Eye (tissue), 1 donor: ENCODE data around the gene MLXIPL.
"Not testable (repeated sequence)": the region's sequence is repeated elsewhere in the genome, so short reads cannot be mapped to it uniquely, and the experiment has no call there.

ENCODE experiments used
- DNase-seq: peaks from one replicate; pipeline ENCODE4 v3.0.0-alpha.2; 2015

MLXIPL gene

GRCh38 chr7:73612598-73613269 lies 11.6 kb downstream of the MLXIPL start:
- no peak for DNase-seq

GRCh38 chr7:73611017-73611555 lies 13.2 kb downstream of the MLXIPL start:
- no peak for DNase-seq

GRCh38 chr7:73610105-73610504 lies 14.2 kb downstream of the MLXIPL start:
- DNase-seq, result no peak

- not testable (repeated sequence) for DNase-seq
Observed at GRCh38 chr7:73607692-73607983, 16.7 kb downstream of the MLXIPL start.

GRCh38 chr7:73606801-73607691 lies 17.3 kb downstream of the MLXIPL start:
- peak; percentile 90 for DNase-seq

GRCh38 chr7:73605601-73606220 lies 18.6 kb downstream of the MLXIPL start:
- DNase-seq, result no peak

- no peak for DNase-seq
Observed at GRCh38 chr7:73602721-73603651, 21.3 kb downstream of the MLXIPL start.

- DNase-seq, result no peak
Observed at GRCh38 chr7:73599916-73600315, 24.4 kb downstream of the MLXIPL start.

- DNase-seq, result no peak
Observed at GRCh38 chr7:73599151-73599882, 25.0 kb downstream of the MLXIPL start.

- no peak for DNase-seq
Observed at GRCh38 chr7:73597978-73598782, 26.1 kb downstream of the MLXIPL start.

GRCh38 chr7:73596191-73597065 lies 27.9 kb downstream of the MLXIPL start:
- DNase-seq, result no peak

GRCh38 chr7:73595358-73595757 lies 29.0 kb downstream of the MLXIPL start:
- DNase-seq, result no peak

GRCh38 chr7:73593207-73594045 lies 30.9 kb downstream of the MLXIPL start:
- DNase-seq, result no peak

GRCh38 chr7:73586911-73587310 lies 37.4 kb downstream of the MLXIPL start:
- DNase-seq, result no peak

- no peak for DNase-seq
Observed at GRCh38 chr7:73585196-73585595, 39.1 kb downstream of the MLXIPL start.

GRCh38 chr7:73582664-73583202 lies 41.6 kb downstream of the MLXIPL start:
- no peak for DNase-seq

- DNase-seq, result not testable (repeated sequence)
Observed at GRCh38 chr7:73581006-73581405, 43.3 kb downstream of the MLXIPL start.

- DNase-seq, result peak; percentile 100
Observed at GRCh38 chr7:73578342-73579128, 45.8 kb downstream of the MLXIPL start, which contains the start of gene TBL2. TSS of gene TBL2 (minus strand) at chr7:73578579. CDS start at chr7:73578549, 30 bp downstream.
